K562 (cell line): ENCODE data around the gene RSPH9. TPM values are rescaled to one million over a fixed set of nuclear protein-coding genes. Genes with fewer than 3 reads are reported as not detected.

Source experiments
- ARID3A ChIP-seq: IDR thresholded peaks from 2 replicates; pipeline ENCODE4 v1.6.1; 2012; ENCODE audit warnings: low read depth, low read length, improper control_type of control experiment, borderline replicate concordance
- CLOCK ChIP-seq: fragments of 250-450 bp; sonication (Bioruptor Pico); IDR thresholded peaks from 2 replicates; pipeline ENCODE4 v1.4.0; 2020; ENCODE audit warnings: mild to moderate bottlenecking, moderate library complexity, borderline replicate concordance
- ELF2 ChIP-seq: fragments of 250-450 bp; sonication (Bioruptor Pico); IDR thresholded peaks from 2 replicates; pipeline ENCODE4 v1.5.0; 2021; ENCODE audit warnings: mild to moderate bottlenecking
- FUS ChIP-seq: fragments of 200-400 bp; formaldehyde crosslinking; optimal IDR thresholded peaks from 2 replicates; pipeline ENCODE3; 2017; ENCODE audit warnings: low read depth, low read length
- GABPB1 ChIP-seq: sonication (generic); formaldehyde crosslinking; IDR thresholded peaks from 2 replicates; pipeline ENCODE4 v1.8.0; 2022; ENCODE audit warnings: mild to moderate bottlenecking, missing genetic modification reagents
- KDM1A ChIP-seq, 2 experiments: fragments of 450-650 bp; IDR thresholded peaks; 2 replicates each; pipeline ENCODE4 v1.6.1; 2016; ENCODE audit warnings: mild to moderate bottlenecking in 2 of 2
- PKNOX1 ChIP-seq: fragments of 450-650 bp; IDR thresholded peaks from 2 replicates; pipeline ENCODE4 v1.6.1; 2016
- PPARD ChIP-seq: fragments of 250-450 bp; sonication (Bioruptor Pico); IDR thresholded peaks from 2 replicates; pipeline ENCODE4 v1.8.0; 2022; ENCODE audit warnings: inconsistent platforms, mild to moderate bottlenecking, moderate library complexity
- SIX5 ChIP-seq, 2 experiments: IDR thresholded peaks; 2 replicates each; pipeline ENCODE4 v1.6.1; 2011; ENCODE audit warnings: low read length in 2 of 2, borderline replicate concordance in 1 of 2, low read depth in 1 of 2, mild to moderate bottlenecking in 1 of 2, moderate library complexity in 1 of 2; ENCODE audit not compliant: insufficient read depth in 1 of 2
- SMAD4 ChIP-seq: fragments of 250-450 bp; sonication (Bioruptor Pico); conservative IDR thresholded peaks from 2 replicates; pipeline ENCODE4 v1.8.0; 2021; ENCODE audit warnings: inconsistent platforms, mild to moderate bottlenecking, moderate library complexity
- TBL1XR1 ChIP-seq, 2 experiments: IDR thresholded peaks; 2 replicates each; pipeline ENCODE4 v1.6.1; 2012; ENCODE audit warnings: improper control_type of control experiment in 2 of 2, low read length in 2 of 2, mild to moderate bottlenecking in 1 of 2
- ZNF24 ChIP-seq: fragments of 450-650 bp; IDR thresholded peaks from 2 replicates; pipeline ENCODE4 v1.6.1; 2016
- ZNF766 ChIP-seq: fragments of 200-800 bp; sonication (Bioruptor generic); conservative IDR thresholded peaks from 2 replicates; pipeline ENCODE4 v1.6.1; 2016; ENCODE audit warnings: missing genetic modification characterization, missing compliant biosample characterization
- polyA plus RNA-seq, 8 experiments: library from polyadenylated mRNA; depleted of rRNA in 4 of 8; stranded (reverse) in 5 of 8; unstranded in 3 of 8; fragments of >200 nt; fragmentation: Nextera tagmentation in 2 of 8; fragmentation: Illumina TruSeq in 1 of 8; extraction: Ambion mirVana in 2 of 8; extraction: Trizol in 1 of 8; gene quantifications; 2 replicates each; pipeline versions ENCODE4 v1.2.1 to v1.2.3, GENCODE V29; 2011 to 2014; ENCODE audit warnings: inconsistent platforms in 1 of 8, missing spikeins in 1 of 8
- total RNA-seq, 7 experiments: library from RNA; depleted of rRNA in 6 of 7; stranded (reverse); fragments of >200 nt in 6 of 7; fragmentation: Illumina TruSeq in 2 of 7; extraction: Trizol in 2 of 7; gene quantifications; 2 replicates each; pipeline versions ENCODE4 v1.2.1 to v1.2.3, GENCODE V29; 2011 to 2021; ENCODE audit warnings: low replicate concordance in 1 of 7

The RSPH9 gene
- total and polyA plus RNA-seq, 9 of the 15 experiments (the other 6 are each of a cell fraction or from before 2014, with no cell fraction given): 0.05 to 0.60 (median 0.39) TPM; not detected in 6

DNA sequence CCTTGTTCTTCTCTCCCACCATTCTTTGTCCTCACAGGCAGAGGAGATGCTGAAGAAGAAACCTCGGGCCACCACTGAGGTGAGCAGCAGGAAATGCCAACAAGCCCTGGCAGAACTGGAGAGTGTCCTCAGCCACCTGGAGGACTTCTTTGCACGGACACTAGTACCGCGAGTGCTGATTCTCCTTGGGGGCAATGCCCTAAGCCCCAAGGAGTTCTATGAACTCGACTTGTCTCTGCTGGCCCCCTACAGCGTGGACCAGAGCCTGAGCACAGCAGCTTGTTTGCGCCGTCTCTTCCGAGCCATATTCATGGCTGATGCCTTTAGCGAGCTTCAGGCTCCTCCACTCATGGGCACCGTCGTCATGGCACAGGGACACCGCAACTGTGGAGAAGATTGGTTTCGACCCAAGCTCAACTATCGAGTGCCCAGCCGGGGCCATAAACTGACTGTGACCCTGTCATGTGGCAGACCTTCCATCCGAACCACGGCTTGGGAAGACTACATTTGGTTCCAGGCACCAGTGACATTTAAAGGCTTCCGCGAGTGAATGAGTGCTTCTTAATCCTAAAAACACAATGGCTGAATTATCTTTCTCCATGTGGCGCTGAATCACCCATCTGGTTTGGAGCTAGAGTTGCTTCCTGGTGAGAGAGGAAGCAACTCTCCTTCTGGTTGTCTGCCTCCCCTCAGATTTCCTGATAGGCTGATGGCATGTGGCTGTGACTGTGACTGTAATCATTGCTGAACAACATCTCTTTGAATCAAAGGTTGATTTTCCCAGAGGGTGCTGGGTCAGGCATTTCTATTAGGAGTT is 4.6 kb upstream of the RSPH9 start (continued):
- TF ChIP-seq PKNOX1 (peak; percentile 30; the same call in 1 of the 2 replicates), CLOCK (no peak), TBL1XR1 (IDR thresholded peaks at IDR 0.05; ENCODE audit: low read length in 2 of 2) (peak in 1 of 2 experiments; percentile 67; a peak in 2 of 4 replicates), PPARD (CRISPR knock-in tag) (no peak), ELF2 (CRISPR knock-in tag) (peak; percentile 72), ARID3A (peak; percentile 74; the same call in 1 of the 2 replicates), GABPB1 (CRISPR knock-in tag) (0 out of 2 replicates have a peak, but pooled peaks have one; percentile 52), ZNF24 (peak; percentile 54; the same call in 1 of the 2 replicates), FUS (no peak), KDM1A (IDR thresholded peaks at IDR 0.05) (peak; percentile 77 to 80), ZNF766 (CRISPR knock-in tag) (peak; percentile 79), SIX5 (IDR thresholded peaks at IDR 0.05; ENCODE audit: borderline replicate concordance in 1 of 2, insufficient read depth in 1 of 2, low read depth in 1 of 2, low read length in 2 of 2) (no peak), SMAD4 (CRISPR knock-in tag) (peak; percentile 83)
